Kidney capillary endothelial cell (primary cell): ENCODE data around the gene PITX2.

Experiments
- DNase-seq: peaks from one replicate; pipeline ENCODE4 v3.0.0-alpha.2; 2018; ENCODE audit warnings: low spot score

The PITX2 gene

GRCh38 chr4:110622841-110623717 lies at the start of gene PITX2:
PITX2 (minus strand) TSS chr4:110623077; CDS start chr4:110622460, 617 bp downstream.
- DNase-seq, result peak; percentile 60

GRCh38 chr4:110671679-110672078 lies 48.8 kb upstream of the PITX2 start:
- DNase-seq, result no peak

GRCh38 chr4:110669663-110670062 lies 46.8 kb upstream of the PITX2 start:
- no peak for DNase-seq

- DNase-seq, result no peak
These were observed 45.8 kb upstream of the PITX2 start for GRCh38 chr4:110668463-110669235.

GRCh38 chr4:110667670-110668069 lies 44.8 kb upstream of the PITX2 start:
- DNase-seq, result no peak

GRCh38 chr4:110666030-110666429 lies 43.2 kb upstream of the PITX2 start:
- no peak for DNase-seq

GRCh38 chr4:110663738-110664444 lies 41.0 kb upstream of the PITX2 start:
- DNase-seq, result no peak

GRCh38 chr4:110663206-110663605 lies 40.3 kb upstream of the PITX2 start:
- no peak for DNase-seq

GRCh38 chr4:110660755-110661154 lies 37.9 kb upstream of the PITX2 start:
- DNase-seq, result no peak

GRCh38 chr4:110654254-110654635 lies 31.4 kb upstream of the PITX2 start:
- no peak for DNase-seq

- DNase-seq, result no peak
These were observed 30.7 kb upstream of the PITX2 start for GRCh38 chr4:110653321-110654253.

GRCh38 chr4:110644008-110644407 lies 21.1 kb upstream of the PITX2 start:
- no peak for DNase-seq

GRCh38 chr4:110643096-110643495 lies 20.2 kb upstream of the PITX2 start:
- no peak for DNase-seq

- no peak for DNase-seq
These were observed 18.3 kb upstream of the PITX2 start for GRCh38 chr4:110641218-110641617.

GRCh38 chr4:110640576-110640975 lies 17.7 kb upstream of the PITX2 start:
- DNase-seq, result no peak

- DNase-seq, result no peak
These were observed 16.6 kb upstream of the PITX2 start for GRCh38 chr4:110639207-110640090.

GRCh38 chr4:110638089-110638746 lies 15.3 kb upstream of the PITX2 start:
- DNase-seq, result no peak

- DNase-seq, result no peak
These were observed 14.7 kb upstream of the PITX2 start for GRCh38 chr4:110637408-110638088.

GRCh38 chr4:110636680-110637407 lies 14.0 kb upstream of the PITX2 start:
- no peak for DNase-seq
